Measurements from ENCODE around the gene LASP1. TPM values are rescaled to one million over a fixed set of nuclear protein-coding genes. Genes with fewer than 3 reads are reported as not detected.

LASP1 gene
- polyA plus RNA-seq, 1 donor from 2014 or later, result 56.3 TPM

DNA sequence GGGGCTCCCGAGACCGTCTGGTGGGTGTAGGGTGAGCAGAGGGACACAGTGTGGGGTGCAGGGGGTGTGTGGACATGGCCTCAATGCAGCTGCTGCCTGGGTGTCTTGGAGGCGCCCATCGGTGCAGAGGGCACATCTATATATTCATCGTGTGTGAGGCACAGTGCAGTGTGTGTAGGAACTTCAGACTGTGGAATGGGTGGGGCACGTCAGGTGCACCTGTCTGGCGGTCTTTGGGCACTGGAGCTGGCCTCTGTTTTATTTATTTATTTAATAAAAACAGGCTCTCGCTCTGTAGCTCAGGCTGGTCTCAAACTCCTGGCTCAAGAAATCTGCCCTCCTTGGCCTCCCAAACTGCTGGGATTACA, 16.8 kb downstream of the LASP1 start:
- no peaks in the 10 kb centered on the region for H3K9me3 ChIP-seq (ENCODE audit: low read length)
- H2AFZ ChIP-seq (ENCODE audit: low read depth, low read length), result no peak overlapping the region
- TF ChIP-seq, protein P1, sequence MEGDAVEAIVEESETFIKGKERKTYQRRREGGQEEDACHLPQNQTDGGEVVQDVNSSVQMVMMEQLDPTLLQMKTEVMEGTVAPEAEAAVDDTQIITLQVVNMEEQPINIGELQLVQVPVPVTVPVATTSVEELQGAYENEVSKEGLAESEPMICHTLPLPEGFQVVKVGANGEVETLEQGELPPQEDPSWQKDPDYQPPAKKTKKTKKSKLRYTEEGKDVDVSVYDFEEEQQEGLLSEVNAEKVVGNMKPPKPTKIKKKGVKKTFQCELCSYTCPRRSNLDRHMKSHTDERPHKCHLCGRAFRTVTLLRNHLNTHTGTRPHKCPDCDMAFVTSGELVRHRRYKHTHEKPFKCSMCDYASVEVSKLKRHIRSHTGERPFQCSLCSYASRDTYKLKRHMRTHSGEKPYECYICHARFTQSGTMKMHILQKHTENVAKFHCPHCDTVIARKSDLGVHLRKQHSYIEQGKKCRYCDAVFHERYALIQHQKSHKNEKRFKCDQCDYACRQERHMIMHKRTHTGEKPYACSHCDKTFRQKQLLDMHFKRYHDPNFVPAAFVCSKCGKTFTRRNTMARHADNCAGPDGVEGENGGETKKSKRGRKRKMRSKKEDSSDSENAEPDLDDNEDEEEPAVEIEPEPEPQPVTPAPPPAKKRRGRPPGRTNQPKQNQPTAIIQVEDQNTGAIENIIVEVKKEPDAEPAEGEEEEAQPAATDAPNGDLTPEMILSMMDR (IDR thresholded peaks at IDR 0.05; ENCODE audit: poor library complexity, severe bottlenecking), result no peak
- no peak for TF ChIP-seq TAF1 (IDR thresholded peaks at IDR 0.05; ENCODE audit: low read depth)
- no peak for TF ChIP-seq EZH2 (IDR thresholded peaks at IDR 0.05; ENCODE audit: borderline replicate concordance, insufficient read depth, low read length, poor library complexity, severe bottlenecking)
- H3K27me3 ChIP-seq (ENCODE audit: insufficient read depth, low read depth, low read length), result no peaks in the 10 kb centered on the region
- H3K79me2 ChIP-seq (replicated peaks; ENCODE audit: insufficient read depth, low read length), result peaks cover 59% of the 10 kb centered on the region
- H4K20me1 ChIP-seq (ENCODE audit: insufficient read depth), result no peaks in the 10 kb centered on the region
- peaks cover 7% of the 10 kb centered on the region for H3F3A ChIP-seq (ENCODE audit: insufficient read depth, low read length, poor library complexity, severe bottlenecking)
- peak overlapping the region; percentile 69 for H3K4me2 ChIP-seq (ENCODE audit: low read length)
- H3K27ac ChIP-seq (ENCODE audit: low read length), result peak overlapping the region; percentile 97
- no peaks in the 10 kb centered on the region for H3K9me2 ChIP-seq (ENCODE audit: insufficient read depth, low read length)
- H3K36me3 ChIP-seq (ENCODE audit: insufficient read depth, low read length), result no peaks in the 10 kb centered on the region
- H3K9ac ChIP-seq (ENCODE audit: low read length), result peak overlapping the region; percentile 71
- peak overlapping the region; percentile 62 for H3K4me3 ChIP-seq (ENCODE audit: low read length)

- H3K27me3 ChIP-seq (ENCODE audit: insufficient read depth, low read depth, low read length), result no peaks in the 10 kb centered on the region
- no peak overlapping the region for H3K9ac ChIP-seq (ENCODE audit: low read length)
- H2AFZ ChIP-seq (ENCODE audit: low read depth, low read length), result no peak overlapping the region
- H3K9me2 ChIP-seq (ENCODE audit: insufficient read depth, low read length), result no peaks in the 10 kb centered on the region
- no peak overlapping the region for H3K27ac ChIP-seq (ENCODE audit: low read length)
- H3K36me3 ChIP-seq (ENCODE audit: insufficient read depth, low read length), result no peaks in the 10 kb centered on the region
- H3K4me2 ChIP-seq (ENCODE audit: low read length), result no peak overlapping the region
- no peaks in the 10 kb centered on the region for H4K20me1 ChIP-seq (ENCODE audit: insufficient read depth)
- H3F3A ChIP-seq (ENCODE audit: insufficient read depth, low read length, poor library complexity, severe bottlenecking), result peaks cover 7% of the 10 kb centered on the region
- TF ChIP-seq SMC3 (conservative IDR thresholded peaks at IDR 0.05; ENCODE audit: poor library complexity) (no peak), RAD21 (conservative IDR thresholded peaks at IDR 0.05) (no peak), POLR2AphosphoS5 (IDR thresholded peaks at IDR 0.05) (no peak), EP300 (conservative IDR thresholded peaks at IDR 0.05; ENCODE audit: poor library complexity, severe bottlenecking) (no peak), EZH2 (IDR thresholded peaks at IDR 0.05; ENCODE audit: borderline replicate concordance, insufficient read depth, low read length, poor library complexity, severe bottlenecking) (no peak), REST (IDR thresholded peaks at IDR 0.05; ENCODE audit: borderline replicate concordance) (no peak), MXI1 (conservative IDR thresholded peaks at IDR 0.05; ENCODE audit: poor library complexity, severe bottlenecking) (no peak), TAF1 (IDR thresholded peaks at IDR 0.05; ENCODE audit: low read depth) (no peak)
- TF ChIP-seq, protein P1 (IDR thresholded peaks at IDR 0.05; ENCODE audit: poor library complexity, severe bottlenecking), result no peak
- H3K9me3 ChIP-seq (ENCODE audit: low read length), result no peaks in the 10 kb centered on the region
- H3K4me3 ChIP-seq (ENCODE audit: low read length), result no peak overlapping the region
- H3K79me2 ChIP-seq (replicated peaks; ENCODE audit: insufficient read depth, low read length), result peaks cover 47% of the 10 kb centered on the region
Measured at GRCh38 chr17:38888842-38889241, 19.0 kb downstream of the LASP1 start.

Data from neural cell (in vitro differentiated cells).